ENCODE data around the gene ZBED4.
A peak's percentile ranks its signal among the peaks of the same experiment; 100 is the strongest.

The ZBED4 gene

GRCh38 chr22:49922484-49922883, 68.8 kb downstream of the ZBED4 start:
- no peak for DNase-seq

GRCh38 chr22:49922926-49923325, 69.3 kb downstream of the ZBED4 start:
- DNase-seq: no peak

- no peak for DNase-seq
These were observed 69.8 kb downstream of the ZBED4 start for GRCh38 chr22:49923445-49923844.

- no peak for DNase-seq
These were observed 70.6 kb downstream of the ZBED4 start for GRCh38 chr22:49924113-49924833.

- no peak for DNase-seq
These were observed 72.0 kb downstream of the ZBED4 start for GRCh38 chr22:49925525-49926128.

GRCh38 chr22:49926916-49927315, 73.3 kb downstream of the ZBED4 start:
- DNase-seq: no peak

GRCh38 chr22:49927483-49928184, 74.0 kb downstream of the ZBED4 start:
- no peak for DNase-seq

- DNase-seq: no peak
These were observed 74.5 kb downstream of the ZBED4 start for GRCh38 chr22:49928185-49928495.

GRCh38 chr22:49928555-49929210, 75.0 kb downstream of the ZBED4 start:
- DNase-seq: no peak

GRCh38 chr22:49929211-49929979, 75.8 kb downstream of the ZBED4 start:
- DNase-seq: peak; percentile 77

GRCh38 chr22:49929994-49930575, 76.4 kb downstream of the ZBED4 start:
- DNase-seq: no peak

GRCh38 chr22:49930596-49931412, 77.2 kb downstream of the ZBED4 start:
- DNase-seq: peak; percentile 55

- DNase-seq: no peak
These were observed 79.9 kb downstream of the ZBED4 start for GRCh38 chr22:49933236-49934159.

- DNase-seq: no peak
These were observed 80.7 kb downstream of the ZBED4 start for GRCh38 chr22:49934160-49934890.

- DNase-seq: peak; percentile 59
These were observed 81.4 kb downstream of the ZBED4 start for GRCh38 chr22:49934891-49935557.

GRCh38 chr22:49935561-49935960, 81.9 kb downstream of the ZBED4 start:
- DNase-seq: no peak

- DNase-seq: peak; percentile 71
These were observed 82.7 kb downstream of the ZBED4 start for GRCh38 chr22:49936018-49936972.

Data from eye (tissue), 1 donor.